Activated CD8-positive, alpha-beta memory T cell treated with anti-CD3 and anti-CD28 coated beads, Interleukin-2, amount 50 U/mL, for 4 hours (primary cell): ENCODE results near the gene PDE4B.
"Not testable (repeated sequence)": the region's sequence is repeated elsewhere in the genome, so short reads cannot be mapped to it uniquely, and the experiment has no call there.

Experiments used
- DNase-seq: peaks from one replicate; pipeline ENCODE4 v3.0.0-alpha.2; 2020

The PDE4B gene

DNA sequence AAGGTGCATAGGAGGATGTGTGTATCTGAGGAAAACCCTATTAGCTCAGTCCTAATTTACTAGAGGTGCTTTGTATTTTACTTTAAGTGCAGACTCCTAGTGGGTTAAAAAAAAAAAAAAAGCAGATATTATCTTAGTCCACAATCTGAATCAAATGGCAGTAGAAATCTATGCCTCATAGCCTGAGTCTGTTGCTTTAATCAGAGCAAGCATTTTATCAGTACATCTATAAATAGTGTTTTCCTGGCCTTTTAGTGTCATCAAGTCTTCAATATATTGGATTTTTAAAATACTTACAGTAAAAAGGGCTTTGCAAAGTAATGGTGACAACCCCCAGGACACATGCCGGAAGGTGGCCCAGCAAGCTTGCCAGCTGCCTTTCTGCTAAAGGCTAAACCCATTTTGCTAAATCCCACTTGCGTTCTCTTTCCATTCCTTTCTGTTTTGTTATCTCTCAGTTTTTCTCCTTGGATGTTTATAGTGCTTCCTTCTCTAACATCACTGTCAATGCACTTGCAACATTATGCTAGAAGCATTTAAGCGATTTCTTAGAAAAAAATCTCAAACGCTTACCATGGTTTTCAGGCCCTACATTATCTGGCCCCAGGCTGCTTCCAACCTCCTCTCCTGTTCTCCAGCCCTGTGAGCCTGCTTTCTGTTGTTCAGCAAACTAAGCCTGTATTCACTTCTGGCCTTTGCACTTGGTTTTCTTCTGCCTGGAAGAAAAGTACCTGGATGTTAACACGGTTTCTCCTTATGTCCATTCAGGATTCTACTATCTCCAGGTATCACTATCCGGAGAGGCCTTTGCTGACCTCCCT lies 206.3 kb downstream of the PDE4B start:
- DNase-seq, result no peak

DNA sequence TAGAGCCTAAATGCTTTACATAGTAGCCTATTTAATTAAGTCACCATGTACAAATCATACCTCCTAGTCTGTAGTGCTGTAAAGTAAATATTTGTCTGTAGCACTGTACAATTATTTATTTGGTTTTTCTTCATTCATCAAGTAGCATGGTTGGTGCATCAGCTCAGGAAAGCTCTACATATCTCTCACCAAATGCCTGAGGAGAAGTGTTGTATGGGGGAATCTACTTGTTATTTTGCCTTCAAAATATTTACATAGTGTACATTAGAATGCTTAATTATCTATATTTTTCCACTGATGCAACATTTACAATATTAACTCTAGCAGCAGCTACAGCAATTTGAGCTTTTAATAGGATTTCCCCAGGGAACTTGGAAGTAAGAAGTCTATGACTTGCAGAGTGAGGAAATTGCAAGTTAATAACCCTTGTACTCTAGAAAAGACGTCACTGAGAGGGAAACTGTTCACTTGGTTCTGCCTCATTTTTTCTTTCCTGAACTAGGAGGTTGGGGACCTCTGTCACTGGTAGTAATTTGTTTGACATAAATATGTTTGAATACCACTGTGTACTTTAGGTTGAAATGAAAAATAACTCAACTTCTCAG lies 207.4 kb downstream of the PDE4B start:
- DNase-seq, result no peak

DNA sequence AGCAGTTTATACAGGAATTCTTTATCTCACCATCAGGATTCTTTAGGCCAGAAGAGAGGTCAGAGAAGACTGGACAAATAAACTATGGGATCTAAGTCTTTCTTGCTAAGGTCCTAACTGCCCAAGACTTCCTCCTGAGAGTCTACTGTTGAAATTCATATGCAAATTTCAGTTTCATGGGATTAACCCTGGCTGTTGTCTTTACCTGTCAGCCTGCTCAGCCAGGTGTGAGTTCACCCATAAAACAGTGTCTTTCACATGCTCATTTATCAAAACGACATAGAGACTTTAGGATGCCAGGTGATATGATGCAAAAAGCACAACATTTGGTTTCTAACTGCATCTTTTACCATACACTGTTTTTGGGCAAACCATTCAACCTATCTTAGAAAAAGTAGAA lies 211.0 kb downstream of the PDE4B start:
- DNase-seq, result no peak

DNA sequence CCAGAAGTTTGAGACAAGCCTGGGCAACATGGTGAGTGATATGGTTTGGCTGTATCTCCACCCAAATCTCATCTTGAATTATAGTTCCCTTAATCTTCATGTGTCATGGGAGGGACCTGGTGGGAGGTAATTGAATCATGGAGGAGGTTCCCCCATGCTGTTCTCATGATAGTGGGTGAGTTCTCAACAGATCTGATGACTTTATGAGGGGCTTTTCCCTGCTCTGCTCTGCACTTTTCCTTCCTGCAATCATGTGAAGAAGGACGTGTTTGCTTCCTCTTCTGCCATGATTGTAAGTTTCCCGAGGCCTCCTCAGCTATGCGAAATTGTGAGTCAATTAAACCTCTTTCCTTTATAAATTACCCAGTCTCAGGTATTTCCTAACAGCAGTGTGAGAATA lies 213.8 kb downstream of the PDE4B start:
- not testable (repeated sequence) for DNase-seq

DNA sequence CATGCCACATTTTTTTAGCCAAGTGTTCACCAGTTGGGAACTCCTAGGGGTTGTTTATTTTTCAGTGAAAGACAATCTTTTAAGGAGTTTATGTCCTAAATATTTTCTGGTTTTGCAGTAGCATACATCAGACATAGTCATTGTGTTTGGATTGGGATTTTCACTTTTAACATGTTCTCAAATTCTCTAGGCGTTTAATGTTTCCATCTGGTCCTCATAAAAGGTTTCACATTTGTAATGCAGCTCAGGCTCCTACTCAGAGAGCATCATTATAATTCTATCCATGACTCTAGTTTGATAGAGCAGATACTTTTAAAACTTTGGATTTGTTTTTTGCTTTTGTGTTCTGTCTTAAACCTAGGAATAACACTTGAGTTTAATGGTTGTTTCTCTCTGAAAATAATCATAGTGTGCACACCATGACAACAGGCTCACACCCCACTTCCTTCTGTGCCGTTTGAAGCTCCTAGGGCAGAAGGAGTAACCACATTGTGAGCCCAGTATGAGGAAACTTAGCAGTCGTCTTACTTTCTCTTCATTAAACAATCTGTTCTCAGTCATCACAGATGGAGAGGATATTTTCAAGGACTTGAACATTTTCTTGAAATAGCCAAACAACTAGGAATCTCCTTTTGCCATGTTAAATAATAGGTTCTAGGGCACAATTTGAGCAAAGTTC lies 219.6 kb downstream of the PDE4B start:
- no peak for DNase-seq

DNA sequence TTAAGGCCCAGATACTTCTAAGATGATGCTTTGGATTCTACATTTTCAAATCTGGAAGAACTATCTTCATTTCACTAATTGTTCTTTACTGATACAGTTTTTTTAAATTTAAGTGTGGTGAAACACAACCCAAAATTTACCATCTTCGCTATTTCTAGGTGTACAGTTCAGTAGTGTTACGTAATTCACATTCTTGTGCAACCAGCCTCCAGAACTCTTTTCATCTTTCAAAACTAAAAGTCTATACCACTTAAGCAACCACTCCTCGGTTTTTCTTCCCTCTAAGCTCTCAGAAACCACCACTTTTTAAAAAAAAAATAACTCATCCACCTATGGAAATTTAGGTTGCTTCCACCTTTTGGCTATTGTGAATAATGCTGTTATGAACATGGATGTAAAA lies 220.7 kb downstream of the PDE4B start:
- no peak for DNase-seq

DNA sequence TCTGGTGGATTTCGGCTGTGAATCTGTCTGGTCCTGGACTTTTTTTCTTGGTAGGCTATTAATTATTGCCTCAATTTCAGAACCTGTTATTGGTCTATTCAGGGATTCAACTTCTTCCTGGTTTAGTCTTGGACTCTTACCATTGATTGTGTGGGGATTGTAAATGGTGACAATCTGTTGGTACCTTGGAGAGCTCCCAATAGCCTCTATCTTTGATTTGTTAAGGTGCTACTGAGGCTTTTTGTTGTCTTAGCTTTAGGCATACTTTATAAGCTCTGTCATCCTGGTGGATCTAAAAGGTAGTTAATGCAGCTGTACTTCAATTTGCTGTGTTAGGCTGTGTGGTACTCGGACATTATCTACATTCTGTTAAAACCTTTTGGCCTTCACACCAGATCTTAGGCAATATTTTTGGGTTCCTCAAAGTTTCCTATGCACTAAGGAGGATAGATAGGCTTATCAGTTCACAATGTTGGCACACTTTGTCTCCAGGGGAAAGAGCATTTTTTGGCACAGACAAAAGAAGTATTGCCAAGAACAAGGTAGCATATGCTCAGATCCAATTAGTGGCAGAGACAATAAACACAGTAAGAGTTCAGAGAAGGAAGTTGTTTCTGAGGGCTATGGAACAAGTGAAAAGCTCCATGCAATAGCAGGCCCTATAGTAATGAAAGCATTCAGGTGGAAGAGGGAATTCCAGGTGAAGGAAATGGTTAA lies 230.4 kb downstream of the PDE4B start:
- no peak for DNase-seq

DNA sequence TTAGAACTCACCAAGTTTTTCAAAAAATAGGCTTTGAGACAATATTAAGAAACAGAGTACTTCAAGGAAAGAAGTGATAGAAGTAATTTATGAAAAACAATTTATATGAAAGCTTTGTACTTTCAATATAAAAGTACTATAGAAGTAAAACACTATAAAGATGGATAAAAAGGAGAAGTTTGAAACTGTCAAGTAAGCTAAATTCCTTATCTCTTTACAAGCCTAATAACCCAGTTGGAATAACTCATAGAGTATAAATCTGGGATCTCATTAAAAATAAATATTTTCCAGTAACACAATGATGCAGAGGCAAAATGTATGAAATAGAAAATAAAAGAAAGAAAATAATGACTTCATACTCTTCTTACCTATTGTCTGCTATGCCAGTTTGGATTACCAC lies 232.5 kb downstream of the PDE4B start:
- no peak for DNase-seq

DNA sequence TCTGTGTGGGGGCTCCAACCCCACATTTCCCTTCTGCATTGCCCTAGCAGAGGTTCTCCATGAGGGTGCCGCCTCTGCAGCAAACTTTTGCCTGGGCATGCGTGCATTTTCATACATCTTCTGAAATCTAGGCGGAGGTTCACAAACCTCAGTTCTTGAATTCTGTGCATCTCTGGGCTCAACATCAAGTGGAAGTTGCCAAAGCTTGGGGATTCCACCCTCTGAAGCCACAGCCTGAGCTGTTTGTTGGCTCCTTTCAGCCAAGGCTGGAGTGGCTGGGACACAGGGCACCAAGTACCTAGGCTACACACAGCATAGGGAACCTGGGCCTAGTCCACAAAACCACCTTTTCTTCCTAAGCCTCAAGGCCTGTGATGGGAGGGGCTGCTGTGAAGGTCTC lies 235.3 kb downstream of the PDE4B start:
- no peak for DNase-seq

DNA sequence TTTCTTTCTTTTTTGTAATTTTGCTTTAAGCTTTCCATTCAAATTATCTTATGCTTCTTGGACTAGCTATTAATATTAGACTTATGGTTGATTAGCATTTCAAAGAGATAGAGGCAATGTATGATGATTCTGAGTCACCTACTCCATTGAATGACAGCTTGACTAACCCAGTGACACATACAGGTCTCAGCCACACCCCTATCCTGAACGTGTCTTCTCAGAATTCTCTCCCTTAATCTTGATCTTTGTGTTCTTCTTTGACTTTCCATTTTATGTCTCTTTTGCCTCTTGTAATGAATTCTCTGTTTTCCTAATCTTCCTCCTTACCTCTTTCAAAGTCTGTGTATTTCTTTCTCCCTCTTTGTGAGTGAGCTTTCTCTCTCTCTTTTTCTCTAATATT lies 241.1 kb downstream of the PDE4B start:
- DNase-seq, result no peak

DNA sequence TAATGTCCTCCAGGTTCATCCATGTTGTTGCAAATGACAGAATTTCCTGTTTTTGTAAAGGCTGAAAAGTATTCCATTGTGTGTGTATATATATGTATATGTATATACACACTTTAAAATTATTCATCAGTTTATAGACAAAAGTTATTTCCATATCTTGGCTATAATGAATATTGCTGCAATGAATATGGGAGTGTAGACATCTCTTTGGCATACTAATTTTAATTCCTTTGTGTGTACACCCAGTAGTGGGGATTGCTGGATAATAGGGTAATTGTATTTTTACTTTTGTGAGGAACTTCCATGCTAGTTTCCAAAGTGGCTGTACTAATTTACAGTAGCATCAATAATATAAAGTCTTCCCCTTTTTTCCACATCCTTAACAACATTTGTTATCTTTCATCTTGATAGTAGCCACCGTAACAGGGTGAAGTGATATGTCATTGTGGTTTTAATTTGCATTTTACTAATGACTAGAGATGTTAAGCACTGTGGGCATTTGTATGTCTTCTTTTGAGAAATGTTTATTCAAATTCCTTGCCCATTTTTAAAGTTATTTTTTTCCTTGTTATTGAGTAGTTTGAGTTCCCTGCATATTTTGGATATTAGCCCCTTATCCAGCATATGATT lies 243.0 kb downstream of the PDE4B start:
- DNase-seq, result no peak

DNA sequence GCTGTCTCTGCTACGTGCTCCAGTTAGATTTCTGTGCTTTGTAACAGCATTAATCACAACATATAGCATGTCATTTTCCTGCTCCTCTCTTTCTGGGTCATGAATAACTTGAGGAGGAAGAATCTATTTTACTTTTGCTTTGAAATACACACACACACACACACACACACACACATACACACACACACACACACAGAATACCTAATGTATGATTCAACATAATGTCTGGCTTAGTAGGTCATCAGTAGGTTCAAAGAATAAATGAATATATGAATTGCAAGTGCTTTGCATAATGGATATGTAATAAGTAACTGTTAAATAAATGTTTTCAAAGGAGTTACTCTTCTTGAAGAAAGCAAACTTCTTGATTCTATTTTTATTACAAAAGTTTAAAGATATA lies 249.0 kb downstream of the PDE4B start:
- no peak for DNase-seq

DNA sequence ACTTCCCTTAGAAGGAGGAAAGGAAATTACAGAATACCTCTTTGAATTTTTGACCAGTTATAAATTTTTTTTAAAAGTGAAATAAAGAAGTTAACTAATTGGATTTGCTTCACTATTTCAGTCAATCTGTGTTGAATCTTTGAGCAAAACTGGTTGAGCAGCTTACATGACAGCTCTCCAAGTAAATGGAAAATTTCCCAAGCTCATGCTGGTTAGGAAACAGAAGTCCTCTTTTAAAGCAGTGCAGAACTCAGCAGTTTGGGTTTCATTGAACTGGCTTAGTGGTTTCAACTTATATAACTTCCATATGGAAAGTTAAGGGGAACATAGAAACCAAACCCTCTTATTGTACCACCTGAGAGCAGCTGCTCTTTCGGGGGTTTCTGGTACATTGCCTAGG lies 250.5 kb downstream of the PDE4B start:
- no peak for DNase-seq

DNA sequence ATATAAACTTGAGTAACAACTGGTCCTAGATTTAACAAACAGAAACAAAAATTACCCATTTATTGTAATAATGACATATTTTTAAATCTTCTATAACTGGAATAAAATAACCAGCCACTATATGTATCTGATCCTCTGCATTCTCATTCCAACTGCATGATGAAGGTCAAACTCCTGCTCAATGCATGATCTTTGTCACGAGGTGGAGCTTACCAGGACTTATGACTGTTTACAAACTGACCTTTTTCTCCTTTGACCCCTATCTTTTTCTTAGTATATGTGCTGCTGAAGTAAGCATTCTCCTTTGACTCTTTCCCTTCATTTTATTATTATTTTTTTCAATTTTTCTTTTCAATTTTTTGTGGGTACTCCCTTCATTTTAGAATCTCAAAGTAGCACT lies 252.2 kb downstream of the PDE4B start:
- no peak for DNase-seq

DNA sequence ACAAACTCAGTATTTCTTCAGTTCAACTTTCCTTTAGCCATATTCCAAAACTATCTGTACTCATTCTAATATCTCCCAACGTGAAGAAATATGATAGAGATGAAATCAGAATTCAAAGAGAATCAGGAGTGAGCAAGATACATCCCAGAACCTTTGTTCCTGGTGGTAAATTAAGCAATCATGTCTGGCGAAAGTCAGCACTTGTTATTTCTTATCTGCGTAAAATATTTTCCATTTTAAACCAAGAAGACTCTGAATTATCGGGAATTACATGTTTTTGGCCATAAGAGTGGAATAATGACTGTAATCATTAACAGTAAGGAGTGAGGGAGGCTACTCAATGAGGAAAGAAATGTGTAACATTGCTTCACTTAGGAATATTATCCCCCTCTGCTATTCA lies 253.7 kb downstream of the PDE4B start:
- DNase-seq, result no peak

DNA sequence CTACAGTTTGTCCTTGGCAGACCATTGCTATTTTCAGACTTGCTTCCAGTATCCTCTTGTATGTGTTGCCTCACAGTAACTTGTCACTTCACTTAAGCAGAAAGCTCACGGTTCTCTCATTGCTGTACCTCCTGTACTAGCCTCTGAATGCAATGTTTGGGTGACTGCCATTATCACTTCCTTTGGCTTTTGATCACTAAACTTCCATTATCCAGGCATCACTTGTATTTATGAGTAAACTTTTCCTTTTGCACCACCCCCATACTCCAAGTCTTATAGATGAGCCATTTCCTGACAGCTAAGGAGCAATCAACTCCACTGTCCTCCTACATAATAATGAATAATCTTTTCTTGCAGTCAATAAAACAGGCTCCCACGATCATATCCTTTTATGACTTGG lies 255.3 kb downstream of the PDE4B start:
- DNase-seq, result no peak

DNA sequence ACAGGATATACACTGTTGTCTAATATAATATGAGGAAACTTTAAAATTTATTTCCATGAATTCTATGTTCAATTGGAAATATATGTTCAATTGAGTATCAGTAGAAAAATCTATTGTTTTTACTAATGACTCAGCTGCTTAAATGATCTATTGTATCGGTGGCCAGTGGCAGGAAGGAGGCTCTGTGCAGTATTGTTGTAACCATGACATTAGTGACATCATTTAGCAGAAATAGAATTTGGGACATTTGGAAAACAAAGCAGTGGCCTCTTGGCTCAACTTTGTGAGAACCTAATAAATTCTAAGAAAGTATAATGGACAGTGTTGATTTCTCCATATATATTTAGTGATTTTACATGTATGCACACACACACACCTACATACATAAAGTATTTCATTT lies 257.4 kb downstream of the PDE4B start:
- DNase-seq, result no peak

DNA sequence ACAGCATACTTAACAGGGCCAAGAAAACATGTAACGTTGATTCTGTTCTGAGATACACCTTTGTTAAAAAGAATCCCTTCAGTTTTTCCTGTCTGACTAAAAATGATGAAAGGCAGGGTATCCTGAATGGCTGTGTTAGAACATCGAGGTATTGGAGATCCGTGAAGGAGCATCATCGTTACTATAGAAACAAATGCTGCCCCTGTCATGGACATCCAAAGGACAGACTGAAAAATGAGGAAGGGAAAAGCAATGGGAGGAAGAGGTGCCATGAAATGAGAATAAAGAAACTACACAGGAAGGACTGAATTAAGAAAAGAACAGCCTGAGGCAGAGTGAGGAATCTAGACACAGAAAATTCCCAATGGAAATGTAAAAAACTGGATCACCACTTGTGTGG lies 257.9 kb downstream of the PDE4B start:
- no peak for DNase-seq

DNA sequence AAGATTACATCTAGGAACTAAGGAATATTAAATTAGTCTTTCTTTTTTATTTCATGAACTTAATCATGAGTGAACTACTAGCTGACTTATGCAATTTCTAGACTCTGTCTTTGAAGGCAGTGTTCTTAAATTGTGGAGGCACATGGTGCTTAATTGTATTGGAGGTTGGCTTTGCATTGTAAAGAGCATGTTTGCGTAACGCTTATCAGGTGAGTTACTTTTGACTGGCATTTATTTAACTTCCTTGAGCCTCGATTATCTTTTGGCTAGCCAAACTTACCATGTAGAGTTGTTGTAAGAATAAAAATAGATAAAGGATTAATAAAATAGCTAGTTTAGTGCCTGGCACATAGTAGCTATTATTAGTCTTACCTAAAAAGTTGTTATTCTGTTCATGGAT lies 262.4 kb downstream of the PDE4B start:
- DNase-seq, result no peak

DNA sequence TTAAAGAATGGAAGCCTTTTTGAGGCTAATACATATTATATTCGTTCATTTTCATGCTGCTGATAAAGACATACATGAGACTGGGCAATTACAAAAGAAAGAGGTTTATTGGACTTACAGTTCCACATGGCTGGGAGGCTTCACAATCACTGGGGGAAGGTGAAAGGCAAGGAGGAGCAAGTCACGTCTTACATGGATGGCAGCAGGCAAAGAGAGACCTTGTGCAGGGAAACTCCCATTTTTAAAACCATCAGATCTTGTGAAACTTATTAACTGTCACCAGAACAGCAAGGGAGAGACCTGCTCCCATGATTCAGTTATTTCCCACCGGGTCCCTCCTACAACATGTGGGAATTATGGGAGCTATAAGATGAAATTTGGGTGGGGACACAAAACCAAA lies 264.8 kb downstream of the PDE4B start:
- not testable (repeated sequence) for DNase-seq

DNA sequence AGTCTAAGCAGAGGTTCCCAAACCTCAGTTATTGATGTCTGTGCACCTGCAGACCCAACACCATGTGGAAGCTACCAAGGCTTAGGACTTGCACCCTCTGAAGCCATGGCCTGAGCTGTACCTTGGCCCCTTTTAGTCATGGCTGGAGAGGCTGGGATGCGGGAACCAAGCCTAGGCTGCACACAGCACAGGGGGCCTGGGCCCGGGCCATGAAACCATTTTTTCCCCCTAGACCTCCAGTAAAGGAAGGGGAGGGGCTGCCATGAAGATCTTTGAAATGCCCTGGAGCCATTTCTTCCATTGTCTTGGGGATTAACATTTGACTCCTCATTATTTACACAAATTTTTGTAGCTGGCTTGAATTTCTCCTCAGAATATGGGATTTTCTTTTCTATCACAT lies 265.9 kb downstream of the PDE4B start:
- no peak for DNase-seq

DNA sequence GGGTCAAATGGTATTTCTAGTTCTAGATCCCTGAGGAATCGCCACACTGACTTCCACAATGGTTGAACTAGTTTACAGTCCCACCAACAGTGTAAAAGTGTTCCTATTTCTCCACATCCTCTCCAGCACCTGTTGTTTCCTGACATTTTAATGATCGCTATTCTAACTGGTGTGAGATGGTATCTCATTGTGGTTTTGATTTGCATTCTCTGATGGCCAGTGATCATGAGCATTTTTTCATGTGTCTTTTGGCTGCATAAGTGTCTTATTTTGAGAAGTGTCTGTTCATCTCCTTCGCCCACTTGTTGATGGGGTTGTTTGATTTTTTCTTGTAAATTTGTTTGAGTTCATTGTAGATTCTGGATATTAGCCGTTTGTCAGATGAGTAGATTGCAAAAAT lies 274.5 kb downstream of the PDE4B start:
- not testable (repeated sequence) for DNase-seq
